ENCODE results near the gene EEIG2. TPM values are rescaled to one million over a fixed set of nuclear protein-coding genes. Genes with fewer than 3 reads are reported as not detected.
A peak's percentile ranks its signal among the peaks of the same experiment; 100 is the strongest.
"Not testable (repeated sequence)": the region's sequence is repeated elsewhere in the genome, so short reads cannot be mapped to it uniquely, and the experiment has no call there.

The EEIG2 gene
- total RNA-seq, 2 experiments from 2014 or later: 5.0 to 7.6 TPM

- peaks cover 5% of the 10 kb centered on the region for H3K9me3 Mint-ChIP-seq (ENCODE audit: low read depth)
- no peak overlapping the region for H3K4me3 Mint-ChIP-seq
- ChIA-PET CTCF (interaction anchor here (0.8 to 2.9 kb wide), 3 partner anchors 16 to 42 kb away, joined by 3 to 12 read pairs (median 3); partner anchors contain the start of gene EEIG2), POLR2A (no interaction called here)
- H3K36me3 Mint-ChIP-seq (ENCODE audit: low read depth): peaks cover 2% of the 10 kb centered on the region
- DNase-seq: no peak
- ATAC-seq: no peak
- intact Hi-C loops (cut with DNase I, micrococcal nuclease): no loop called here
- H3K27me3 Mint-ChIP-seq: peaks cover 3% of the 10 kb centered on the region
- no peak overlapping the region for H3K27ac Mint-ChIP-seq
- H3K4me1 Mint-ChIP-seq: no peaks in the 10 kb centered on the region
These were observed 32.1 kb upstream of the EEIG2 start for GRCh38 chr1:108527837-108528236.

- POLR2A ChIA-PET: no interaction called here
- CTCF ChIA-PET: no interaction called here
- intact Hi-C loops (cut with DNase I, micrococcal nuclease): no loop called here
- Mint-ChIP-seq H3K27ac (no peak overlapping the region), H3K4me1 (peaks cover 2% of the 10 kb centered on the region), H3K27me3 (no peaks in the 10 kb centered on the region), H3K4me3 (no peak overlapping the region), H3K9me3 (ENCODE audit: low read depth) (peaks cover 2% of the 10 kb centered on the region), H3K36me3 (ENCODE audit: low read depth) (no peaks in the 10 kb centered on the region)
- DNase-seq (no peak), ATAC-seq (no peak)
These were observed 28.5 kb upstream of the EEIG2 start for GRCh38 chr1:108531444-108531843.

GRCh38 chr1:108532730-108533129 is 27.2 kb upstream of the EEIG2 start:
- Mint-ChIP-seq H3K27ac (no peak overlapping the region), H3K27me3 (peaks cover 3% of the 10 kb centered on the region), H3K9me3 (ENCODE audit: low read depth) (peaks cover under 1% of the 10 kb centered on the region), H3K4me3 (no peak overlapping the region), H3K36me3 (ENCODE audit: low read depth) (no peaks in the 10 kb centered on the region), H3K4me1 (peaks cover 2% of the 10 kb centered on the region)
- ATAC-seq (no peak), DNase-seq (no peak)
- POLR2A ChIA-PET: no interaction called here
- CTCF ChIA-PET: interaction anchor here (0.6 to 1.1 kb wide), 3 partner anchors 11 to 37 kb away, joined by 3 to 4 read pairs (median 3); no protein-coding TSS in a partner anchor
- intact Hi-C loops (cut with DNase I, micrococcal nuclease): no loop called here

- no peaks in the 10 kb centered on the region for H3K36me3 Mint-ChIP-seq (ENCODE audit: low read depth)
- no peaks in the 10 kb centered on the region for H3K9me3 Mint-ChIP-seq (ENCODE audit: low read depth)
- DNase-seq: peak; percentile 25
- intact Hi-C loops (cut with DNase I, micrococcal nuclease): no loop called here
- ATAC-seq: peak; percentile 51
- ChIA-PET POLR2A (no interaction called here), CTCF (interaction anchor here (0.6 to 1.7 kb wide), 4 partner anchors 11 to 36 kb away, joined by 3 to 4 read pairs (median 3); no protein-coding TSS in a partner anchor)
- H3K27ac Mint-ChIP-seq: no peak overlapping the region
- peaks cover 3% of the 10 kb centered on the region for H3K27me3 Mint-ChIP-seq
- peaks cover 2% of the 10 kb centered on the region for H3K4me1 Mint-ChIP-seq
- no peak overlapping the region for H3K4me3 Mint-ChIP-seq
These were observed 26.4 kb upstream of the EEIG2 start for GRCh38 chr1:108533351-108534083.

GRCh38 chr1:108534759-108535158 is 25.1 kb upstream of the EEIG2 start:
- Mint-ChIP-seq H3K27me3 (peaks cover 9% of the 10 kb centered on the region), H3K9me3 (ENCODE audit: low read depth) (no peaks in the 10 kb centered on the region), H3K4me3 (no peak overlapping the region), H3K27ac (no peak overlapping the region), H3K36me3 (ENCODE audit: low read depth) (no peaks in the 10 kb centered on the region), H3K4me1 (peaks cover 2% of the 10 kb centered on the region)
- ATAC-seq (no peak), DNase-seq (no peak)
- intact Hi-C loops (cut with DNase I, micrococcal nuclease): no loop called here
- ChIA-PET POLR2A (interaction anchor here (1.0 kb wide), 1 partner anchor 30 kb away, joined by 3 read pairs; no protein-coding TSS in a partner anchor), CTCF (interaction anchor here (0.7 to 1.7 kb wide), 2 partner anchors 22 to 106 kb away, joined by 3 read pairs; no protein-coding TSS in a partner anchor)

- H3K4me1 Mint-ChIP-seq; ATAC-seq; DNase-seq; H3K9me3 Mint-ChIP-seq (ENCODE audit: low read depth); H3K4me3 Mint-ChIP-seq; H3K36me3 Mint-ChIP-seq (ENCODE audit: low read depth); H3K27me3 Mint-ChIP-seq; H3K27ac Mint-ChIP-seq; intact Hi-C loops (cut with DNase I, micrococcal nuclease): not testable (repeated sequence)
- ChIA-PET POLR2A (interaction anchor here (1.0 kb wide), 1 partner anchor 29 kb away, joined by 3 read pairs; no protein-coding TSS in a partner anchor), CTCF (interaction anchor here (0.7 kb wide), 1 partner anchor 105 kb away, joined by 3 read pairs; no protein-coding TSS in a partner anchor)
These were observed 24.5 kb upstream of the EEIG2 start for GRCh38 chr1:108535315-108535897.

GRCh38 chr1:108536021-108536420 is 23.9 kb upstream of the EEIG2 start:
- H3K4me3 Mint-ChIP-seq; H3K9me3 Mint-ChIP-seq (ENCODE audit: low read depth); DNase-seq; POLR2A ChIA-PET; CTCF ChIA-PET; intact Hi-C loops (cut with DNase I, micrococcal nuclease); H3K27me3 Mint-ChIP-seq; ATAC-seq; H3K27ac Mint-ChIP-seq; H3K36me3 Mint-ChIP-seq (ENCODE audit: low read depth); H3K4me1 Mint-ChIP-seq: not testable (repeated sequence)

GRCh38 chr1:108536791-108537190 is 23.1 kb upstream of the EEIG2 start:
- H3K27ac Mint-ChIP-seq; CTCF ChIA-PET; ATAC-seq; H3K4me1 Mint-ChIP-seq; H3K27me3 Mint-ChIP-seq; POLR2A ChIA-PET; DNase-seq; H3K36me3 Mint-ChIP-seq (ENCODE audit: low read depth); intact Hi-C loops (cut with DNase I, micrococcal nuclease); H3K9me3 Mint-ChIP-seq (ENCODE audit: low read depth); H3K4me3 Mint-ChIP-seq: not testable (repeated sequence)

- Mint-ChIP-seq H3K27me3 (peaks cover 10% of the 10 kb centered on the region), H3K27ac (no peak overlapping the region), H3K4me1 (peaks cover 2% of the 10 kb centered on the region), H3K4me3 (no peak overlapping the region), H3K9me3 (ENCODE audit: low read depth) (no peaks in the 10 kb centered on the region), H3K36me3 (ENCODE audit: low read depth) (no peaks in the 10 kb centered on the region)
- intact Hi-C loops (cut with DNase I, micrococcal nuclease): no loop called here
- no peak for ATAC-seq
- POLR2A ChIA-PET: no interaction called here
- CTCF ChIA-PET: no interaction called here
- no peak for DNase-seq
These were observed 21.9 kb upstream of the EEIG2 start for GRCh38 chr1:108537976-108538375.

GRCh38 chr1:108540977-108541376 is 18.9 kb upstream of the EEIG2 start:
- H3K36me3 Mint-ChIP-seq (ENCODE audit: low read depth): no peaks in the 10 kb centered on the region
- no peak overlapping the region for H3K4me3 Mint-ChIP-seq
- ATAC-seq (no peak), DNase-seq (no peak)
- no peaks in the 10 kb centered on the region for H3K4me1 Mint-ChIP-seq
- no peaks in the 10 kb centered on the region for H3K9me3 Mint-ChIP-seq (ENCODE audit: low read depth)
- peaks cover 15% of the 10 kb centered on the region for H3K27me3 Mint-ChIP-seq
- ChIA-PET POLR2A (no interaction called here), CTCF (no interaction called here)
- H3K27ac Mint-ChIP-seq: no peak overlapping the region
- intact Hi-C loops (cut with DNase I, micrococcal nuclease): no loop called here

- ATAC-seq: no peak
- intact Hi-C loops (cut with DNase I, micrococcal nuclease): no loop called here
- Mint-ChIP-seq H3K9me3 (ENCODE audit: low read depth) (no peaks in the 10 kb centered on the region), H3K36me3 (ENCODE audit: low read depth) (no peaks in the 10 kb centered on the region), H3K27ac (no peak overlapping the region), H3K4me1 (no peaks in the 10 kb centered on the region), H3K27me3 (peaks cover 15% of the 10 kb centered on the region), H3K4me3 (no peak overlapping the region)
- ChIA-PET POLR2A (no interaction called here), CTCF (interaction anchor here (3.9 kb wide), 1 partner anchor 18 kb away, joined by 16 read pairs; the partner anchor contains the start of gene EEIG2)
- no peak for DNase-seq
These were observed 18.0 kb upstream of the EEIG2 start for GRCh38 chr1:108541861-108542260.

- H3K36me3 Mint-ChIP-seq (ENCODE audit: low read depth); H3K4me3 Mint-ChIP-seq; intact Hi-C loops (cut with DNase I, micrococcal nuclease); H3K27ac Mint-ChIP-seq; H3K4me1 Mint-ChIP-seq; CTCF ChIA-PET; H3K27me3 Mint-ChIP-seq; POLR2A ChIA-PET; H3K9me3 Mint-ChIP-seq (ENCODE audit: low read depth); DNase-seq; ATAC-seq: not testable (repeated sequence)
These were observed 12.4 kb upstream of the EEIG2 start for GRCh38 chr1:108547493-108547892.

Measured in activated CD4-positive, alpha-beta T cell treated with anti-CD3 and anti-CD28 coated beads for 36 hours (primary cell).